Measurements from ENCODE around the gene ZNF214.

Gene ZNF214

GRCh38 chr11:7020183-7020917 lies at the start of gene ZNF214, which contains the start of gene NLRP14:
TSS of gene ZNF214 (minus strand) at chr11:7020346. CDS start at chr11:7002835, 17,511 bp downstream.
TSS of gene NLRP14 (plus strand) at chr11:7020479. CDS start at chr11:7038587, 18,108 bp downstream.
- no peak for TF ChIP-seq CTCF (IDR thresholded peaks at IDR 0.05; ENCODE audit: insufficient read depth, low read depth, low read length, missing control alignments)
- H3K4me3 ChIP-seq (ENCODE audit: low read depth, low read length): peak within 1 kb of the TSS; percentile 87
- DNase-seq (ENCODE audit: low read depth): peak; percentile 88

- no peak overlapping the region for H3K4me3 ChIP-seq (ENCODE audit: low read depth, low read length)
- no peak for TF ChIP-seq CTCF (IDR thresholded peaks at IDR 0.05; ENCODE audit: insufficient read depth, low read depth, low read length, missing control alignments)
- no peak for DNase-seq (ENCODE audit: low read depth)
Observed at GRCh38 chr11:7062534-7062933, 42.4 kb upstream of the ZNF214 start.

- H3K4me3 ChIP-seq (ENCODE audit: low read depth, low read length): no peak overlapping the region
- no peak for DNase-seq (ENCODE audit: low read depth)
Observed at GRCh38 chr11:7060868-7061267, 40.7 kb upstream of the ZNF214 start.

GRCh38 chr11:7057641-7058040 lies 37.5 kb upstream of the ZNF214 start:
- no peak overlapping the region for H3K4me3 ChIP-seq (ENCODE audit: low read depth, low read length)
- no peak for DNase-seq (ENCODE audit: low read depth)
- TF ChIP-seq CTCF (IDR thresholded peaks at IDR 0.05; ENCODE audit: insufficient read depth, low read depth, low read length, missing control alignments): no peak

More at GRCh38 chr11:7060868-7061267, 40.7 kb upstream of the ZNF214 start:
- no peak for TF ChIP-seq CTCF (IDR thresholded peaks at IDR 0.05; ENCODE audit: insufficient read depth, low read depth, low read length, missing control alignments)

- DNase-seq (ENCODE audit: low read depth): peak; percentile 17
- TF ChIP-seq CTCF (IDR thresholded peaks at IDR 0.05; ENCODE audit: insufficient read depth, low read depth, low read length, missing control alignments): no peak
- H3K4me3 ChIP-seq (ENCODE audit: low read depth, low read length): no peak overlapping the region
Observed at GRCh38 chr11:7056828-7057513, 36.8 kb upstream of the ZNF214 start.

- no peak overlapping the region for H3K4me3 ChIP-seq (ENCODE audit: low read depth, low read length)
- TF ChIP-seq CTCF (IDR thresholded peaks at IDR 0.05; ENCODE audit: insufficient read depth, low read depth, low read length, missing control alignments): no peak
- DNase-seq (ENCODE audit: low read depth): peak; percentile 50
Observed at GRCh38 chr11:7050191-7050590, 30.0 kb upstream of the ZNF214 start.

Measured in GM12865 (cell line).